A673 (cell line): ENCODE results near the gene AQP12B.

ENCODE experiments used
- CTCF ChIP-seq: fragments of 300-800, 200-600 bp; sonication (generic); conservative IDR thresholded peaks from 2 replicates; pipeline ENCODE4 v1.5.1; 2017; ENCODE audit warnings: low read depth, mild to moderate bottlenecking, antibody characterized with exemption, low read length, moderate library complexity, mixed read lengths
- EZH2 ChIP-seq: fragments of 200-600 bp; sonication (generic); IDR thresholded peaks from 2 replicates; pipeline ENCODE4 v1.6.1; 2017; ENCODE audit warnings: borderline replicate concordance, low read depth, mild to moderate bottlenecking, mixed read lengths, antibody characterized with exemption, low read length; ENCODE audit not compliant: poor library complexity, severe bottlenecking

DNA sequence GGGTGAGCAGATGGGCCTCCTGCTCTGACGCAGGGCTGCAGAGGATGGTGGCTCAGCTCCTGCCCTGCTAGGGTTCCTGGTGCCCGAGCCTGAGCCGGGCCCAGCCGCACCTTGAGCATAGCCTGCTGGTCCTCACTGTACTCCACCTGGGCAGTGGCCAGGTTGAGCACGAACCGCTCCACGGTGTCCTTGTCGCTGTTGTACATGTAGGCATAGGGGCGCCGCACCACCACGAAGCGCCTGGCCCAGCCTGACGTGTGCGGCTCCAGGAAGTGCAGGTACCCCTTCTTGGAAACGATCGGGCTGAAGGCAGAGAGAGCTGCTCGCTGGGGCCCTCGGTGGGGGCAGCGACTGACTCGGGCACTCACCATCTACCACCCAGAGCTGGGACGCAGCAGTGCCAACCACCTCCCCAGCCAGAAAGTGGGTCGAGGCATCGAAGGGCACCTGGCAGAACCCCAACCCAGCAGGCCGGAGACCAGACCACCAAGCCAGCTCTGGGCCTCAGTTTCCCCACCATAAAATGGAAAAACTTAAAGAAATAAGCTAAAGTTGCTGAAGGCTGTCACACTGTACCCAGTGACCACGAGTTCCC is 36.3 kb upstream of the AQP12B start:
- no peak for TF ChIP-seq CTCF
- TF ChIP-seq EZH2: no peak
